GM18517 (cell line): ENCODE data around the gene KRT82.
"Not testable (repeated sequence)": the region's sequence is repeated elsewhere in the genome, so short reads cannot be mapped to it uniquely, and the experiment has no call there.

Source experiments
- ATAC-seq: cut with Tn5 transposase; IDR thresholded peaks from one replicate; pipeline ENCODE4 v1.9.1; 2021; ENCODE audit warnings: mild to moderate bottlenecking, moderate library complexity; ENCODE audit not compliant: unreplicated experiment

KRT82 gene

DNA sequence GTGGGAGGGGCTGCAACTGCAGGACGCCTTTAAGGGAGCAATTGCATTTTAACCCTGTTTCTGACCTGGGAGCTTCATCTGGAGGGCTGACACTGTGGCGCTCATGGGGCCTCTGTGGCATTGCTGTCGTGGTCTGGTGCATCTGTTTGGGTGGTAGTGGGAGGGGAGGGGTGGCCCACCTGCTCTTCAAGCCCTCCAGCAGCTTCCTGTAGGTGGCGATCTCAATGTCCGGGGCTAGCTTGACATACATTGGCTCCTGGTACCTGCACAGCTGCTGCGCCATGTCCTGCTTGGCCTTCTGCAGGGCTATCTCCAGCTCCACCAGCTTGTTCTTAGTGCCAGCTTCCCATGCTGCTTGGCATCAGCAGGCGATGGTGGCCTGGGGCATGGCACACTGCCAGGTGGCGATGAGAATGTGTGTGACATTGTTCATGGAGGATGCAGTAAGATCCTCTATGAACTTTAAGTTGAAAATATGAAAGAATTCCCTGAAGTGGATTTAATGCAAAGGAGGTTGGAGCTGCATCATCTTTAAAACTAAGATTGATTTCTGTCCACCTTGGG is 7.7 kb upstream of the KRT82 start:
- no peak for ATAC-seq

GRCh38 chr12:52413202-52413601 is 7.1 kb upstream of the KRT82 start:
- ATAC-seq, result no peak

GRCh38 chr12:52411815-52412214 is 5.7 kb upstream of the KRT82 start:
- ATAC-seq, result no peak

DNA sequence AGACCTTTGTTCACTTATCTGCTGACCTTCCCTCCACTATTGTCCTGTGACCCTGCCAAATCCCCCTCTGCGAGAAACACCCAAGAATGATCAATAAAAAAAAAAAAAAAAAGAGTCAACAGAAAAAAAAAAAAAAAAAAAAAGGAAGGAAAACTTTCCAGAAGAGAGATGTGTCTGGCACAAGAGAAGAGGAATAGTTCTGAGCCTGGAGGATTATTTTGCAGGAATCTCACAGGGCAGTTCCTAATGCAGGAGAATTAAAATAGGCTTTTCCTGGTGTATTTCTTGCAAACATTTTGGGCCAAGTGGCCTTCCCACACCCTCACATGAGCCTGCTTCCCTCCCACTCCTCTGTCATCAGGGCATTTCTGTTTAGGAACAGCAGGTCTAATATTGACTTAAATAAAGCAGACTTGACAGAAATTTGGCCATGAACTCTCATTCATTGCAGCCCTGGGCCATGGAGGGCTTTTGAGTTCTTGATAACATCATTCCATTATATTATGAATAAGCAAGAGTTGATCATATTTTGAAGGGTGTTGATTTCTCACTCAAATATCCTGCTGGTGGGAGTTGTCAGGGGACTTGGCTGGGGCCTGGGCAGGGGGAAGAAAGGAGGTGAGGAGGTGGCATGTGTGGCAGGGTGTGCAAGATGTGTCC is 4.6 kb upstream of the KRT82 start:
- not testable (repeated sequence) for ATAC-seq

- ATAC-seq, result no peak
Observed at GRCh38 chr12:52407918-52408317, 1.8 kb upstream of the KRT82 start.

DNA sequence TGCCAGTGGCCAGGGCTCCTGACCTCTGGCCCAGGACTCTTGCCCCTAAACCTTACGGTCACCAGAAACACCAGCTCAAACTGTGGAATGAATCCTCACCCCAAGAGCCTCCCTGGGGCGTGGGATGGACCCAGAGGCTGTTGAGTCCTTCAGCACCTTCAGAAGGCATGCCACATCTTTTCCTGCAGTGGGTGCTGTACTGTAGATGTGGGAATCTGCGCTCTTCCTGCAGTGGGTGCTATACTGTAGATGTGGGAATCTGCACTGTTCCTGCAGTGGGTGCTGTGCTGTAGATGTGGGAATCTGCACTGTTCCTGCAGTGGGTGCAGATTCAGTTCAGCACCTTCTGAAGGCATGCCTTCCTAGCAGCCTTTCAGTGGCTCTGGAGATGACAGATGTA is 1.2 kb downstream of the KRT82 start:
- ATAC-seq, result no peak

GRCh38 chr12:52403561-52403960 is 2.6 kb downstream of the KRT82 start:
- no peak for ATAC-seq

- ATAC-seq, result no peak
Observed at GRCh38 chr12:52402873-52403540, 3.1 kb downstream of the KRT82 start.

- ATAC-seq, result no peak
Observed at GRCh38 chr12:52402377-52402776, 3.8 kb downstream of the KRT82 start.

DNA sequence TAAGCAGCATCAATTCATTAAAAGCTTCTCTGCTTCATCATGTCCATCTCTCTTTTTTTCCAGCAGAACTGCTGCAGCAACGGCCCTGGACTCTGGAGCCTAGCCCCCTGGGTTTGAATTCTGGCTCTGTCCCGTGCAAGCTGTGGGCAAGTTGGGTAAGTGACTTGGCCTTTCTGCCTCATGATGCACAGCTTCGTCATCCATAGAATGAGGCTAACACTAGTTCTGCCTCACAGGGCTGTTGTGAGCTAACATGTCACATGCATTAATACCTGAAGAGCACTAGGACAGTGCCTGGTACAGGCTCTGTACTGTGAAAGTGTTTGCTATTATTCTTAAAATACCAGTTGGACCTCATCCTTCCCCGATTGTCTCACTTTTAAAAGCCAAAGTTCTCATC is 4.2 kb downstream of the KRT82 start:
- ATAC-seq, result no peak

GRCh38 chr12:52401526-52401925 is 4.6 kb downstream of the KRT82 start:
- no peak for ATAC-seq

GRCh38 chr12:52400906-52401305 is 5.2 kb downstream of the KRT82 start:
- ATAC-seq, result no peak

DNA sequence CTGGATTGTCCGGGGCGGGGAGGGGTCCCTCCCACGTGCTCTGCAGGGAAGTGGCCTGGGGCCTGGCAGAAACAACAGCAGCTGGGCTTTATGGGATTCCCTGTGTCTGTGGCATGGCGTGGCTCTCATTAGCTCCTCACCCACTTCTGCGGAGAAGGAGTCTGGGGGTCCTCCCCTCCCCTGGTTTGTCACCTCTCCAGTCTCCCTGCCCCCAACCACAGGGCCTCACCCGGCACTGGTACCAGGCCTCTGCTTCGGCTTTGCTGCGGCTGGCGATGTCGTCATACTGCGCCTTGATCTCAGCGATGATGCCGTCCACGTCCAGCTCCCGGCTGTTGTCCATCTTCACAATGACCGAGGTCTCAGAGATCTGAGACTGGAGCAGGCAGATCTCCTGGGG is 6.4 kb downstream of the KRT82 start:
- ATAC-seq, result no peak

DNA sequence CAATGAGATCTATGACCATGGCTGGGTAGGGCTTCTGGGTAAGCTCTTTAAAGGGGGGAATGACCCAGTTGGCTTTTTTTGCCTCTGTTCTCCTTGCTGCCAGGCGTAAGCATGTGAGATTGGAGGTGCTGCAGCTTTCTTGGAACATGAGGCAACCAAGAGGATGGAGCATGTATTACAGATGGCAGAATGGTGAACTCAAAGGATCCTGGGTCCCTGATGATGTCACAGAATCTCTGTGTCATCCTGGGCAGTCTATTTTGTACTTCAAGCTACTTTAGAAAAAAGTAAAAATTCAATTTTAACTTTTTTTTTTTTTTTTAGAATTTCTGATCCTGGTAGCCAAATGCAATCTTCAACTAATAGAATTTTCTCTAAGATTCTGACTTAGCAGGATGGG is 8.0 kb downstream of the KRT82 start:
- no peak for ATAC-seq

- ATAC-seq, result no peak
Observed at GRCh38 chr12:52396656-52397055, 9.5 kb downstream of the KRT82 start.

- no peak for ATAC-seq
Observed at GRCh38 chr12:52395761-52396434, 10.2 kb downstream of the KRT82 start.

- no peak for ATAC-seq
Observed at GRCh38 chr12:52394836-52395405, 11.2 kb downstream of the KRT82 start.

- ATAC-seq, result no peak
Observed at GRCh38 chr12:52392465-52393007, 13.6 kb downstream of the KRT82 start.

- no peak for ATAC-seq
Observed at GRCh38 chr12:52391618-52392002, 14.5 kb downstream of the KRT82 start.

DNA sequence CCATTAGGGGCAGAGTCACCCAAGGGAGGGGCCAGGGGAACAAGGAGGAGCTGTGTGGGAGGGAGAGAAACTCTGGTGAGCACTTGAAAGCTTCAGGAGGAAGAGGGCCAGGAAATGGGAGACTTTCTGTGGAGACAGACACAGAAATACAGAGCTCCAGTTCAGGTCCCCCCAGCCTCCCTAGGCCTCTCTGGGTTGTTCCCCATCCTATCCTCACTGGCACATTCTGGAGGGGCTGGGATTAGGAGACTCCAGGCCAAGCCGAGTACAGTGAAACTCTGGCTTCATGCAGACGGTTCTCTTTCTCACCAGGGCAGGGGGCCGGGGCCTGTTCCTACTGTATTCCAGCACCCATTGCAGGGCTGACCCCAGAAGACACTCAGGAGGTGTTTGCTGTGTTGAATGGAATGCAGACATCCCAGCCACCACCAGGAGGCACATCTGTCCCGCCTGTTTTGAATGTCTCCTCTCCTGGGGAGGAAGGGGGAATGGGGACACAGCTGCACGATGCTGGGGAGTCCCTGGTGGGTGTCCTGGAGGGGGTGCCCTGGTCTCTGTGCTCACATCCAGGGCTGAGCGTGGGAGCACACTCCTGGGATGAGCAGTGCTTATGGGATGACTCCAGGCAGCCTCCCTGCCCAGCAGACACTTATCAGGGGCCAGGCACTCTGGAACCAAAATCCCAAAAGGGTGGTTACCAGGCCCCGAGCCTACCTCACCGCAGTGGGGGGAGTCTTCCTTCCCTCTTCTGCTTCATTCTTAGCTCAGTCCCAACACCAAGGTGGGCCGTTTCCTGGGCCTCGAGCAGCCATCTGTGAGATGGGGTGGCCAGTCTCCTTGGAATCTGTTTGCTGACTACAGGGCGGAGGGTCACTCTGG is 15.2 kb downstream of the KRT82 start:
- no peak for ATAC-seq
